Activated CD4-positive, alpha-beta T cell treated with anti-CD3 and anti-CD28 coated beads for 48 hours (primary cell): Measurements from ENCODE around the gene ADAMTS16.

ENCODE experiments used
- DNase-seq: peaks from one replicate; pipeline ENCODE4 v3.0.0-alpha.2; 2020

Gene ADAMTS16

GRCh38 chr5:5141625-5142525 lies 1.7 kb downstream of the ADAMTS16 start:
- DNase-seq = peak; percentile 66

- DNase-seq = no peak
Observed at GRCh38 chr5:5144441-5144840, 4.3 kb downstream of the ADAMTS16 start.

- DNase-seq = no peak
Observed at GRCh38 chr5:5145651-5146529, 5.8 kb downstream of the ADAMTS16 start.

- DNase-seq = no peak
Observed at GRCh38 chr5:5146530-5147160, 6.5 kb downstream of the ADAMTS16 start.

- no peak for DNase-seq
Observed at GRCh38 chr5:5149154-5149553, 9.0 kb downstream of the ADAMTS16 start.

- DNase-seq = no peak
Observed at GRCh38 chr5:5150667-5151066, 10.5 kb downstream of the ADAMTS16 start.

- DNase-seq = no peak
Observed at GRCh38 chr5:5154733-5155132, 14.6 kb downstream of the ADAMTS16 start.

GRCh38 chr5:5155617-5156016 lies 15.5 kb downstream of the ADAMTS16 start:
- DNase-seq = no peak

GRCh38 chr5:5156471-5157082 lies 16.4 kb downstream of the ADAMTS16 start:
- no peak for DNase-seq

- no peak for DNase-seq
Observed at GRCh38 chr5:5158472-5158895, 18.4 kb downstream of the ADAMTS16 start.

GRCh38 chr5:5159282-5160103 lies 19.4 kb downstream of the ADAMTS16 start:
- DNase-seq = no peak

- no peak for DNase-seq
Observed at GRCh38 chr5:5164163-5164562, 24.0 kb downstream of the ADAMTS16 start.

GRCh38 chr5:5165541-5166002 lies 25.4 kb downstream of the ADAMTS16 start:
- DNase-seq = no peak

GRCh38 chr5:5169466-5169865 lies 29.3 kb downstream of the ADAMTS16 start:
- DNase-seq = no peak

GRCh38 chr5:5178136-5178535 lies 38.0 kb downstream of the ADAMTS16 start:
- DNase-seq = no peak

GRCh38 chr5:5178580-5178979 lies 38.5 kb downstream of the ADAMTS16 start:
- no peak for DNase-seq

- no peak for DNase-seq
Observed at GRCh38 chr5:5179079-5179478, 38.9 kb downstream of the ADAMTS16 start.

GRCh38 chr5:5179597-5179996 lies 39.5 kb downstream of the ADAMTS16 start:
- DNase-seq = no peak

GRCh38 chr5:5181650-5182324 lies 41.7 kb downstream of the ADAMTS16 start:
- DNase-seq = no peak

- no peak for DNase-seq
Observed at GRCh38 chr5:5182508-5183188, 42.5 kb downstream of the ADAMTS16 start.
